Activated CD8-positive, alpha-beta memory T cell treated with anti-CD3 and anti-CD28 coated beads, Interleukin-2, amount 50 U/mL, for 24 hours (primary cell): ENCODE measurements around the gene TNFRSF19.

ENCODE experiments used
- DNase-seq: peaks from one replicate; pipeline ENCODE4 v3.0.0-alpha.2; 2020; ENCODE audit errors: extremely low read depth

TNFRSF19 gene

DNA sequence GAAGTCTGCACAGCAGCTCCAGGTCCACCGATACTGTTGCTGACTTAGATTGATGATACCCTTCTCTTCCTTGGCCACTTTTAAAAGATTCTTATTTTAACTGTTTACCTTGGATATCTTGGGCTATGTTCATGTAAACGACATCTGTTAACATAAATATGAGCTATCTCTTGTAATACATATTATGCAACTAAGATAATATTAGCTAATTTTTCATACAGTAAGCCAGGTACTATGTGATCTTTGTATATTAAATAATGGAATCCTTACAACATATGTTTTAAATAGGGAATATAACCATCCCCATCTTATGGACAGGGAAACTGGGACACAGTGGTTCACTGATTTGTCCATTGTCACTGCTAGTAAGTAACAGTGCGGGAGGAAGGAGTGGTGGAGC lies 37.9 kb downstream of the TNFRSF19 start:
- DNase-seq = no peak

DNA sequence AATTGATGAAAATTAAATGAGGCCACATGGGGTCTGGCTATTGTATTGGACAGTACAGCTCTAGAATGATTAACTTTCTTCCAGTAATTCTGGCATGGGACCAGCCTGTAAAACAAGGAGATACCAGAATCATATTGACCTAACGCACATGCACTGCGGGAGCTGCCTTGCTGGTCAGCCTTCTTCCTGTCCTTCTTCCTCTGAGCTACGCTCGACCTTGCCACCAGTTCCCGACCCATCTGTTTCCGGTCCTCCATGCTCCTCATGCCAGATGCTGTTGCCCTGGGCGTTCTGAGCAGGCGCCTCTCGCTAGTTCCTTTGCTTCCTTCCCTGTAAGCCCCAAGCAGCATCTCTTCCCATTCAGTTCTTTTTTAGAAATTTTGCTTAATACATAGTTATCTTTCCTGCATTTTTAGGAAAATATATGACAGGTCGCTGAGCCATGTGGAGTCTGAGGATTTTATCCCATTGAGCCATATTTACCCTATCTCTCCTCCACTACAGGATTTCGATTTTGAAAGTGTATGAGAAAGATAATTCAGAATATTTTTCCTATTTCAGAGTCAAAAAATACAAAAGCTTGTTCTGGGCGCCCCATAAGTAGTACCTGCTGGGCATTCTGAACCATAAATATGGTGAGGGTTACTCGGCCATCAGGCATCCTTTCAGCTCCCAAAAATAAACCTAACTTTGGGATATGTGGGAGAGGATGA lies 38.6 kb downstream of the TNFRSF19 start:
- no peak for DNase-seq

DNA sequence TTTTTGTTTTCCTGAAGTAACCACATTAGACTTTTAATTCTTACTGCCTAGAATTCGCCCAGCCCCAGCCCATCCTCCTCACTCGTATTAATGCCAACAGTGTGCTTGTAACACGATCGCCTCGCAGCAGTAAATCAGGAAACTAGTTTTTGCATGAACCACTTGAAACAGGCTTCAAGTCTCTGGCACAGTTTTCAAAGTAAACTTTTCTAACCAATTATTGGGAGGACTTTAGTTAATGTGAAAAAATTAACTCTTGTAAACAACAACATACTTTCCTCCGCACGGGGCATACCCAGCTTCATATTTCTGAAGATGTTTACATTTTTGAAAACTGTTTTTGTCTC lies 39.2 kb downstream of the TNFRSF19 start:
- no peak for DNase-seq

DNA sequence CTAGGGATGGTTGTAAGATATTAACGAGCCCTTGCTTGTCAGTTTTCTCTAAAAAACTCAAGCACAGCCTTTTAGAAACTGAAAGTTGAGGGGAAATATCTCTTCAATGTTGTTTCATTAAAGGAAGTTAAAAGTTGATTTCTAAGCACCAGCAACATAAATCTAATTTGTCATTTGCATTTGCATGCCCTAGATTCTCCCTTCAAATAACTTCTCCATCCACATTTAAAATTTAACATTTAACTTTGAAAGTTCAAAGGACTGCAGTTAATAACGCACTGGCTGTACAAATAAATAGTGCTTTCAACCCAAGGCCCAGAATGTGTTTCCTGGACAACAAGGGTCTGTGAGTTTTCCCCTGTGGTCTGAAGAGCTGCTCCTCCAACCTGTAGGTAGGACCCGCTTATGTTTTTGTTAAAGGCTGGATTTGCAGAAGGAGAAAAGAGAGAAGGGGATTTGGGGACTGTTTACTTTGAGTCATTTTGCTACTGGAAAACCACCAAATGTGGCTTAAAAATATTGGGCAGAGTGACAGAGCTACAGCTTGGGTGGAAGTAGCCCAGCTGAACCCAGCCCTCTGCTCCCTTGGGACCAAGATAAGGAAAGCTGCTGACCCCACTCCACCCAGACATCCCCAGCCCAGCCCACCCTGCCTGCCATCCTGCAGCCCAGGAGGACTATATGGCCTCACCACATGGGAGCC lies 39.8 kb downstream of the TNFRSF19 start:
- DNase-seq = no peak

DNA sequence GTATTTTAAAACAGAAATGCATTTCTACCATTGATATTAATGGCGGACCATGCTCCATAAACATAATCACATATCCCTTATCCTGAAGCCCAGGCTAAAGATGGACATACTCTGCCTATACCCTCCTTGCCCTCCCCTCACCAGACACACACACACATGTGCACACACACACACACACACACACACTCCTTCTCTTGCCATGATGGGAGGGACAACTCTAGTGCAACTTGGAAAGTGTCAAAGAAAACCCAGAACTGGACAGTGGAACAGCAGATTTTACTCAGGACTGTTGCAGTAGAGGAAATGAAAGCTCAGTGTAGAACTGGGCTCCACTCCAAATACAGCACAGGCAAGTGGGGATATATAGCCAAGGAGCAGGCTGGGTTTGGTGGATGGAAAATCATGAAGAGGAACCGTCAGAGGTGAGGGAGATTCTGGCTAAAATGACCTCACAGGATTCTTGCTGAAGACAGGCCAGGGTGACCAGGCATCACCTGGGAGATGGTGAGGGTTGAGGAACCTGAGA lies 40.8 kb downstream of the TNFRSF19 start:
- DNase-seq = no peak

DNA sequence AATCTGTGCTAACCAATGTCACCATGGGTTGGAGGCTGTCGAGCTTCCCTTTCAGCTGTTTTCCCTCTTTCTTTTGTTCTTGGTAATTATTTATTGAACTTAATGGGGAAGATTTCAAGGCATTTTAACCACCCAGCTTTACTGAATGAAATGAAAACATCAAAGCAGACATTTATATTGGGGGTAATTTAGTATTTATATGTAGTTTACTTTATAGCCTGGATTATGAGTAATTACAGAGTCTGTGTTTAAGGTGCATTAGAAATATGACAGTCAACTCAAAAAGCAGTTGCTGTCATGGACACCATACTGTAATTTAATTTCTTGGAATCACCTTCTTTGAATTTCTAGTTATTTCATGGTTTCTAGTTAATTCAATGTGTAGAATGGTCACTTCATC lies 42.0 kb downstream of the TNFRSF19 start:
- no peak for DNase-seq

DNA sequence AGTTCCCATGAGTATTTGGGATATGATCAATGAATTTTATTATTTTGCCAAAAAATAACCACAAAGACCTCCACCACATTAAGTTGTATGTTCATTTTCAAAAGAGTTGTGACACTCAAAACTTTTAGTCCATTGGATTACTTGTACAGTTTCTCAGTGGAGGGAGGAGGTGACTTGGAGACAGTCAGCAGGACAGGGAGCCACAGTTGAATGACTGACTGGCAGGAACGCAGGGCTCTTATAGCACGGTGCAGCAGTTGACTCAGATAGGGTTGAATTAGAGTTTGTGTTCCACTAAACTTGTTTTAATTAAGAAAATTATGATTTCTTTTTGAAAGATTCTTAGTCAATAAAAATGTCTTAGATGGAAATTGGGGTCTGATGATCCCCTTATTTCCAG lies 42.5 kb downstream of the TNFRSF19 start:
- no peak for DNase-seq

DNA sequence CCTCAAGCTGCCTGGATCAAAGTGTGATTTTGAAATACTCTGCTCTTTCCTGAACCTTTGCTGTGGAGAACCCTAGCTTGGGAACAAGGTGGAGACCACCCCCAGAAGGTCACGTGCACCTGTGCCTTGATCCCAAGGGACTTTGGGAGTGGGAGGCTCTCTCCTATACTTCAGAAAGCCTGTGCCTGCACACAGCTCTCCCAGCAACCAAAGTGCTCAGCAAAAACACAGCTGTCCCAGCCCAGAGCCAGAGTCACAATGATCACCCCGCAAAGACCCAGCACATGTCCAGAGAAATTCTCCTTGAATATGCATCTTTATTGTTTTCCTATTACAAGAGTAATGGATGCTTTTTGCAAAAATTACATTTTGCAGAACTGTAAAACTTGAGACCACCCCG lies 43.4 kb downstream of the TNFRSF19 start:
- DNase-seq = no peak

DNA sequence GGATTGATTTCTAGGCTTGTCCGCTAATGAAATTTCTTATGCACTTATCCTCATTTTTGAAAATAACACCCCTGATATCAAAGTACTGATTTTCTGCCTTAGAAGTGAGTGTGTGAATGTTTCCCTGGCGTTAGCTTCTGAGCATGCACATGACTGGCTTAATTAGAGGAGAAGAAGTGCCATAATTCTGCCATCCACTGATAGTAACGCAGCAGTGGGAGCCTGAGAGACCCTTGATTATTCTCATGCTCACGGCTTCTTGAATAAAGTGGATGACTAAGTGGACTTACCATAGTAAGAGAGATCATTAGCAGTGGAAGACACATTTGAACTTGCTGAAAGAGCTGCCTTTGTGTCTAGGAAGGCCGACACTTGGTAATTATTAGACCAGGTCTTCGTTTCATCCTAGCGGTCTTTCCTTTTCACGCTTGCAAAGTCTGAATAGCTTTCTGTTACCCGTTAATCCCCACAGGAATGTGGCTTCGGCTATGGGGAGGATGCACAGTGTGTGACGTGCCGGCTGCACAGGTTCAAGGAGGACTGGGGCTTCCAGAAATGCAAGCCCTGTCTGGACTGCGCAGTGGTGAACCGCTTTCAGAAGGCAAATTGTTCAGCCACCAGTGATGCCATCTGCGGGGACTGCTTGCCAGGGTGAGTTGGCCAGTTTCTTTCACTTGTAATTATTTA lies 45.3 kb downstream of the TNFRSF19 start:
- no peak for DNase-seq

DNA sequence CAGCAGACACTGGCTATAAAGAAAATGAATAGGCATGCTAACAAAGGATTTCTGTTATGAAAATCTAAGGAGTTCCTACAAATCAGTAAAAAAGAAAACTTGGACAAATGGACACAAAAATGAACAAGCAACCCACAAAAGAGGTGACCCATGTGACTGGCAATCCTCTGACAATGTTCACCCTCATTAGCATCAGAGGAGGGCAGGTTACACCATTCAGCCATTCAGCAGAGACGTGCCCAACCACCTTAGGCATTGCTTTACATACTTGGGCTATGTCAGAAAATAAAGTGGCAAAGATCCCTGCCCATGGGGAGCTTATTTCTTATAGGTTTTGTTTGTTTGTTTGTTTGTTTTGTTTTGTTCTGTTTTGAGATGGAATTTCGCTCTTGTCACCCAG lies 46.0 kb downstream of the TNFRSF19 start:
- DNase-seq = no peak

DNA sequence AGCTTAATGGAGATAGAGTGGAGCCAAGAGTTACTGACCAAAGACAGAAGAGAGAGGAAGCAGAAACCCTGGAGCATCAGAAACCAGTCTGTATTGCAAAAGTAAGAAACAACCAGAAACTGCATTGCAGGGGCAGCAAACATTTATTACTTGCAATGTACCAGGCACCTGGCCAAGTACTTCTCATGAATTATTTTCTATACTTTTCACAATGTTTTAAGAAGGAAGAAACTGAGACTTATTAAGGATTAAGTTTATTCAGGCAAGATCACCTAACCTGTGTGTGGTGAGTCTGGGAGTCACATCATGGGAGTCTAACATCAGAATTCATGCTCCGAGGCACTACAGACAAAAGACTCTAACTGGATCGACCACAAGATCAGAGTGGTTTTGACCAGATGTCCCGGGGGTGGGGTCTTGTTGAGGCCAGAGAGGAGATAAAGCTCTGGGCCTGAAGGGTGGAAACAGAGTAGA lies 47.4 kb downstream of the TNFRSF19 start:
- DNase-seq = no peak

DNA sequence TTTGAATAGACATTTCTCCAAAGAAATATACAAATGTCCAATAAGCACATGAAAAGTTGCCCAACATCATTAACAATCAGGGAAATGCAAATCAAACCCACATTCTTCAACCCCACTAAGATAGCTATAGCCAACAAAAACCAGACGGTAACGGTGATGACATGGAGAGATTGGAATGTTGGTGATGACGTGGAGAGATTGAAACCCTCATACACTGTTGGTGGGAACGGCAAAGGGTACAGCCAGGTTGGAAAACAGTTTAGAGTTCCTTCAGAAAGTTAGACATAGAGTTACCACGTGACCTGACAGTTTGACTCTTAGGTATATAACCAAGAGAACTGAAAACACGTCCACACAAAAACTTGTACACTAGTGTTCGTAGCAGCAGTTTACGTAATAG lies 48.1 kb downstream of the TNFRSF19 start:
- DNase-seq = no peak

DNA sequence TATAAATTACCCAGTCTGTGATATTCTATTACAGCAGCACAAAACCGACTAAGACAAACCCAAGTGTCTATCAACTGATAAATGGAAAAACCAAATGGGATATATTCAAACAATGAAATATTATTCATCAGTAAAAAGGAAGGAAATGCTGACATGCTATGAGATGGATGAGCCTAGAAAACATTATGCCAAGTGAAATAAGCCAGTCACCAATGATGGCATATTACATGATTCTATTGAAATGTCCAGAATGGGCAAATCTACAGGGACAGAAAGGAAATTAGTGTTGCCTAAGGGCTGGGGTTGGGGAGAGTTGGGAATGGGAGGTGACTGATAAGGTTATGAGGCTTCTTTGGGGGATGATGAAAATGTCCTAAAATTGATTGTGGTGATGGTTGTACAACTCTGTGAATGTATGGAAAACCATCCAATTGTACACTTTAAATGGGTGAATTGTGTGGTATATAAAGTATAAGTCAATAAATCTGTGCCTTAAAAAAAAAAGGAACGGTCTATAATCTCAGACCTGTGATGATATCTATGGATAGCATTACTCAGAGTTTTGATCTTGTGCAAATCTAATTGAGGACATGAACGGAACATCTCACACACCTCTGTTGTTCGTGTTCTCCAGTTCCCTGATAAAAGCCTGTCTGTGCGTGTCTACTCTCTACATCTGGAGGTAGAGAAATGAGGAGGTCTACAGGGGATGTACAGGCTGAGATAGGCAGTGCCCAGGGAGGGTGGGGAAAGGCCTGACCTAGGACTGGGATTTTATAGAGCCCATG lies 49.0 kb downstream of the TNFRSF19 start:
- DNase-seq = no peak

DNA sequence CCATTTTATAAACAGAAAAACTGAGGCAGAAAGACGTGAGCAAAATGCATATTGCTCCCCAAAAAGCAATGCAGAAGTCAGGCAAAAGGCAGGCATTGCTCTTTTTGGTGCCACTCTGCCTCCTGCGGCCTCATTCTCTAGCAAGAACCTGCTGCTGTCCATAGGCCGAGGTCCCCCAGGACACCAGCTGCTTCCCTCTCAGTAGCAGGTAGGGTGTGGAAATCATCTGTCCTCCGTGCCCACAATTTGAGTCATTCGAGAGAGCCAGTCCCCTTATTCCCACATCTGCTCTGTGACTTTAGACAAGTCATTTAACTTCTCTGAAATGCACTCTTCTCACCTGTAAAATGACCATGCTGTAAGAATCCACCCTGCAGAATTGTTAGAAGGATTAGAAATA lies 50.0 kb downstream of the TNFRSF19 start:
- no peak for DNase-seq

DNA sequence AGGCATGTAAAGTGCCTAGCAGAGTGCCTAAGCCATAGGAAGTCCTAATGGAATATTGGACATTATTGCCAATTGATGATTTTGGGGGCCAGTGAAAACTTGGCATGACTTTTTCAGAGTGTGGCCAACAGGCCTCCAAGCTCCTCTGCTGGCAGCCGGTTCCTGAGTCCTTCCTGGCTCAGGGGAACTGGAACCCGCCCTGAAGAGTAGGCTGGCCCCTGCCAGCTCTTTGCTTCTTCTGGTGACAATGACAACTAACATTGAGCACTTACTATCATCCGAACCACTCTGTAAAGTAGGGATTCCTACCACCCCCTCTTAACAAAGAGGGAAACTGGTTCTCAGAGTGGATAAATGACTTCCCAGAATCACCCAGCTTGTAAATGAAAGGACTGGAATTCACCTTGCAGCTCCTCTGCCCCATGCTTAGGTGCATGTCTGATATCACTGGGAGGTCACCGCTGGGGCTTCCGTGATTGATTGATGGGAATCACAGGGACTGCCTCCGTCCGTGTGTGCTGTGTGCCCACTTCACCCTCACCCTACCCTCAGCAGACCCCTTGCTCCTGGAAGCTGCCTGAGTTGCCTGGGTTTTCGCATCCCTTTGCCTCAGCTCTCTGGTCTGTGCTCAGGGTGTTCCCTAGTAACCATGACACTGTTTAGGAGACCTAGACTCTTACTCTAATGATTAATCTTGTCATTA lies 50.6 kb downstream of the TNFRSF19 start:
- no peak for DNase-seq

DNA sequence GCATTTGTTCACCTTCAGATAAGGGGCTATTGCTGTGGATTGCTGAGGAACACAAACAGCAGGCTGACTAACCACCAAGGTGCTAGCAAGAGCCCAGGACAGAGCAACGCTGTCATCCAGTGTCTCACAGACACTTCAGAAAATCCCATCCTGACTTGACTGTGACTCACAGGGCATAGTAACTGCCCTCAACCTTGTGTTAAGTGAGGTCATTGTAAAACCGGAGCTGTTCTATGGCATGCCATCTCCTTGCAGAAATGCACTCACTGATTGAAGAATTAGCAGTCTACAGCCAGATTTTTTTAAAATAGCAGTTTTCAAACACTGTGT lies 51.1 kb downstream of the TNFRSF19 start:
- no peak for DNase-seq

DNA sequence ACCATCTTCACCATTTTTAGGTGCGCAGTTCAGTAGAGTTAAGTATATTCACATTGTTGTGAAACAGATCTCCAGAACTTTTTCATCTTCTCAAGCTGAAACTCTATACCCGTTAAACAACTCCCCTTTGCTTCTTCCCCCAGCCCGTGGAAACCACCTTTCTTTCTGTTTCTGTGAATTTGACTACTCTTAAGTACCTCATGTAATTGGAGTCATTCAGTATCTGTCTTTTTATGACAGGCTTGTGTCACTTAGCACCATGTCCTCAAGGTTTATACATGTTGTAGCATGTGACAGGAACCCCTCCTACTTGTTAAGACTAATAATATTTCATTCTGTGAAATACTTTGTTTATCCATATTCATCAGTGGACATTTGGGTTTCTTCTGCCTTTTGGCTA lies 52.8 kb downstream of the TNFRSF19 start:
- DNase-seq = no peak

DNA sequence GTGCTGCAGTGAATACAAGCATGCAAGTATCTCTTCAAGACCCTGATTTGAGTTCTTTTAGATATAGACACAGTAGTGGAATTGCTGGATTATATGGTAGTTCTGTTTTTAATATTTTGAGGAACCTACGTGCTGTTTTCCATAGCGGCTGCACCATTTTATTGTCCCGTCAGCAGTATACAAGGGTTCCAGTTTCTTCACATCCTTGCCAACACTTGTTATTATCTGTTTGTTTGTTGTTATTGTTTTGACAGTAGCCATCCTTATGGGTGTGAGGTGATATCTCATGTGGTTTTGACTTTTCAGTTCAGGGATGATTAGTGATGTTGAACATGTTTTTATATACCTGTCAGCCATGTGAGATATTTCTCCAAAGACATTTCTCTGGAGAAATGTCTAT lies 53.2 kb downstream of the TNFRSF19 start:
- DNase-seq = no peak

DNA sequence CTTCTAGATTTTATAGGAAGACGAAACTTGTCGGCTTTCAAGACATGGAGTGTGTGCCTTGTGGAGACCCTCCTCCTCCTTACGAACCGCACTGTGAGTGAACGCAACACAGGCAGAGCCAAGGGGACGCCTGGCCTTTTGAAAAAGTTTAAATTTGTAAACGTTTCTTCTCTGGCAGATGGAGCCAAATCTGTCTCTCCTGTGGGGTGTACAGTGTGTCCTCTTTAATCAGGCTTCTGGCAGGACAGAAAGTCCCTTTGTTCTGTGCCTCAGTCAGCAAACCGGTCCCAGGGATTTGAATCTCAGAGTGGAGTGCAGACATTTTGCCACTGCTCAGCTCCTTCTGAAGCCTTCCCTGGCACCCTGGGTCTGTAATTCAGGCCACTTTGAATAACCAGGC lies 56.5 kb downstream of the TNFRSF19 start:
- no peak for DNase-seq

DNA sequence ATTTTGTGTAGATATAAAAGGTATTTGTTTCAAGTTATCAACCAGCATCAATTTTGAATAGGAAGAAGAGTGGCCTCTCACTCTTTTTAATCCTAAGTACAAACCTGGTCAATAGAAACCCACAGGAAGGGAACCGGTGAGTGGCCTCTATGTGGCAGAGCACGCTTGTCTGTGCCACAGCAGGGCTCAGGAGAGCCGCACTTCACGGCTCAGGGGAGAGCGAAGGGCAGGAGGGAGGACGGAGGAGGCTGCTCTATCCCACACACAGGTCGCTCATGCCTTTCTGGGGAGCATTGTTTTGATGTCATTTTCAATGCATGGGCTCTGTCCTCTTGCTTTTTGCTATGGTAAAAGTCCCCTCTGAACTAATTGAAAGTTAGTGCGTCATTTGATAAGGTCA lies 57.2 kb downstream of the TNFRSF19 start:
- DNase-seq = no peak

DNA sequence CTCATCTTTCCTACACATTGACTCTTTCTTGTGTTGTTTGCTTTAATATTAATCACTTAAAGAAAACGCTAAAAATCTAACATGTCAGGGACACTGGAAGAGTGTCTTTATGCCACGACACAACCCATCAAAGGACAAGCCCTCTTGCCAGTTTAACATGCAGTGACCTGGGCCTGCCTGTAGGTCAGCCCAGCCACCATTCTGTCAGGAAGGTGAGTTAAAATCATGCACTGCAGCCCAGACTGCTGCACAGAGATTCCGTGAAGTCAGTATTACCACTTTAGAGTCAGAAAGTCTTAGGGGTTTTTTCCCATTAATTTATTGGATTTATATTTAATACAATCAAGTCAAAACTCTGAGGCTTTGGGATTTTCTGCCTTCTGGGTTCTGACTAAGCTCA lies 58.0 kb downstream of the TNFRSF19 start:
- no peak for DNase-seq
